Fibroblast of skin of back (primary cell): Measurements from ENCODE around the gene USP33.
"Not testable (repeated sequence)": the region's sequence is repeated elsewhere in the genome, so short reads cannot be mapped to it uniquely, and the experiment has no call there.

Experiments
- DNase-seq: peaks from one replicate; pipeline ENCODE4 v3.0.0-alpha.2; 2013

Gene USP33

DNA sequence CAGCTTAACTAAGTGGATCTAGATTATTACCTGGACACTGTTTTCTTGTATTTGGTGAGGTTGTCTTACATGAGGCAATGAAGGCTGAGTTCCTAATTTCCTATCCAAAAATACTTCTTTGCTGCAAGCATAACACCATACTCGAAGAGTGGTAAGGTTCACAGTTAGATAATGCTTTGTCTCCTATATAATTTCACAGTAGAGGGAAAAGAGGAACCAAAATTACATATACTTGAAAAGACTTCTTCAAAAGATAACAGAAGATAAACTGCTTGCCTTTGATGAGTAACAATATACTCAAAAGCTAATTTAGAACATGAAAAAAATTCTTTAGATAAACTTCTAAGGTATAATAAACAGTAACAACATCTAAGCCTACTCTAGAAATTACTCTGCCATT, 20.4 kb downstream of the USP33 start:
- DNase-seq = no peak

DNA sequence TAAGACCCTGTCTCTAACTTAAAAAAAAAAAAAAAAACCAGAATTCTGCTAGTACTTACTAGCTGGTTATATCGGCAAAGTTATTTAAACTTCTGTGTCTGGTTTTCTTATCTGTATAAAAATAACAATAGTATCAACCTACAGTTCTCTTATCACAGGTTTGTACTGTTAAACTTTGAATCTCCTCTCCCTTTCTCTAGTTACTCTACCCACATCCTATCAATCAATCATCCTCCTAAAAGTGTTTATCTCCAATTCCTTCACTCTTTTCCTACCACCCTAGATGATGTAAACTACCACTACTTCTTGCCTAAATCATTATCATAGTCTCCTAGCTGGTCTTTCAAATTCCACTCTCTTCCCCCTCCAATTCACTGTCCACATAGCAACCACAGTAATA, 27.6 kb downstream of the USP33 start:
- DNase-seq = no peak

DNA sequence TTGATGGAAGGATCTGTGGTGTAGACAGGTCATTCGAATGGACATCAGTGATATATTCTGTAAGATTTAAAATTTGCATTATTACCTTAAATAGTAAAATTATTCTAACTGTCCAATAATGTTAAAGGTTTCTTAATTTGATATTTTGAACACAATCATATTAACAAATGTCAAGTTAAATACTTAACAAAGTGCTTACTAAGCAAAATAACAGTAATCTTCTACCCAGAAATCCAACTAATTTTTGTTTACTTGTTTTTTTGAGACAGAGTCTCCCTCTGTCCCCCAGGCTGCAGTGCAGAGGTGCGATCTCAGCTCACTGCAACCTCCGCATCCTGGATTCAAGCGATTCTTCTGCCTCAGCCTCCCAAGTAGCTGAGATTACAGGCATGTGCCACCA, 33.9 kb downstream of the USP33 start:
- DNase-seq = no peak

DNA sequence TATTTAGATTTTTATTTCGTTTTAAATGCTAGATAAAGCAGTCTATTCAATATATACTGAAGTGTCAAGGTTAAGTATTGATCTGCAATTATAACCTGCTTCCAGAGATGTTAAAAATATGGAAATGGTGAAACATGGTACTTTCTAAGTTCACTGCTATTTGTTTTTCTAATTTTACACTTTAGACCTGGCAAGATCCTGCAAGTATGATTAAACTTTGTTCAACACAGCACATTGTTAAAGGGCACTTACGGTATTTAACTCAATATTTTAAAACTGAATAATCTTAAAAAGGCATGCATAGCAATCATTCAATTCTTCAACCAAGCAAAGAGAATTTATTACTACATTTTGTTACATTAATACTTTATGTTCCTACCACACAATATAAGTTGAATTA, 41.5 kb downstream of the USP33 start:
- DNase-seq = no peak

DNA sequence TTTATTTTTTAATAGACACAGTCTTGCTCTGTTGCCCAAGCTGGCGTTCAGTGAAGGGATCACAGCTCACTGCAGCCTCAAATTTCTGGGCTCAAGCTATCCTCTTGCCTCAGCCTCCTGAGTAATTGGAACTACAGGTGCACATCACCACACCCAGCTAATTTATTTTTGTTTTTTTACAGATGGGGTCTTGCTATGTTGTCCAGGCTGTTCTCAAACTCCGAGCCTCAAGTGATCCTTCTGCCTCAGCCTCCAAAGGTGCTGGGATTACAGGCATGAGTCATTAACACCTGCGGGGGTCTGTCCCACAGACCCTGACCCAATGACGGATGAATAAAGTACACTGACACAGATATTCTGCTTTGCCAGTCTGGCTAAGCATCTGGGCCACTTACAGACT, 43.6 kb downstream of the USP33 start:
- no peak for DNase-seq

DNA sequence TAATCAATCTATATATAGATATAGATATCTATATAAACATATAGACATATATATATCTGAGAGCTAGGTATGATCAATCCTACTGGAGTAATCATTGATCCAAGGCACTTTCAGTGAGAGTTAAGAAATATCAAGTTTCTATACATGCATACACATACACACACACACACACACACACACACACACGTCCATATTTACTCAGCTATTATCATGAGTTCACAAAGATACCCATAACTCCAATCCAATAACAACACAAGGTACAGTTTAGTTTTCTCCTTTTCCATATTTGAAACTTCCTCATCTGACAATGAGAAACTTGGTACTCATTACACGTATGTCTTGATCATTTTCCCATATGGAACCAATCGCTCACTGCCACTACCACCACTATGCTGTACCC, 49.9 kb downstream of the USP33 start:
- DNase-seq = no peak

DNA sequence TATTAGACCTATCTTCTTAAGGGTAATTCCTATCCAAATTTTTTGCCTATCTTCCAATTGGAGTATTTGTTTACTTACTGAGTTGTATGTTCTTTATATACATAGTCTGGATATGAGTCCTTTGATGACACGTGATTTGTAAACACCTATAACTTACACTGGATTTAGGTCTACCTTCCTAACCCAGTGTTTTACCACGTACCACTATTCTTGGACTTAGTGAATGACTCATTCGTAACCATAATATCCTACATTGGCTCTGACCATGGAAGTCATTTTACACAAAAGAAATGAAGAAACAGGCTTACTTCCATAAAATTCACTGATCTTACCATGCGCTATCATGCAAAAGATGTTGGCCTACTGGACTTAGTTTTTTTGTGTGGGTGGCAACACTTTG, 53.3 kb downstream of the USP33 start:
- DNase-seq = peak; percentile 12

DNA sequence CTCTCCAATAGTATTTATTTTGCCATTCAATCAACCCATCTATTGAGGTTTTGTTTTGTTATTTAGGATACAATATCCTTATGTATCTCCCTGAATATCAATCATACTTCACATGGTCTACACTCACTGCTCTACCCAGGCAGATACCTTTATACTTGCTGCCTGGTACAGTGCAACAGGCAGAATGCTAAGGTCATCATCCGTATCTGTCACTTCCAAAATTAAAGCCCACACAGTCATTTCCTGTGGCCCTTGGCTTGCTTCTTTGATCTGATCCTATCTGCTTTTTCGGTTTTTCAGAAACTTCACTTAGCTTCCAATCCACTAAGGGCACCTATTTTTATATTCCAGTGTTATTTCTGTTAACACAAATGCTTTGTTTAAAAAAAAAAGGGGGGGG, 54.9 kb downstream of the USP33 start:
- no peak for DNase-seq

DNA sequence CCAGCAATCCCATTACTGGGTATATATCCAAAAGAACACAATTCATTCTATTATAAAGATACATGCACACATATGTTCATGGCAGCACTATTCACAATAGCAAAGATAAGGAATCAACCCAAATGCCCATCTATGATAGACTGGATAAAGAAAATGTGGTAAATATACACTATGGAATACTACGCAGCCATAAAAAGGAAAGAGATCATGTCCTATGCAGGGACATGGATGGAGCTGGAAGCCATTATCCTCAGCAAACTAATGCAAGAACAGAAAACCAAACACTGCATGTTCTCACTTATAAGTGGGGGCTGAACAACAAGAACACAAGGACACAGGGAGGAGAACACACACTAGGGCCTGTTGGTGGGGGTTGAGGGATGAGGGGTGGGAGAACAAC, 60.0 kb downstream of the USP33 start:
- DNase-seq = not testable (repeated sequence)

DNA sequence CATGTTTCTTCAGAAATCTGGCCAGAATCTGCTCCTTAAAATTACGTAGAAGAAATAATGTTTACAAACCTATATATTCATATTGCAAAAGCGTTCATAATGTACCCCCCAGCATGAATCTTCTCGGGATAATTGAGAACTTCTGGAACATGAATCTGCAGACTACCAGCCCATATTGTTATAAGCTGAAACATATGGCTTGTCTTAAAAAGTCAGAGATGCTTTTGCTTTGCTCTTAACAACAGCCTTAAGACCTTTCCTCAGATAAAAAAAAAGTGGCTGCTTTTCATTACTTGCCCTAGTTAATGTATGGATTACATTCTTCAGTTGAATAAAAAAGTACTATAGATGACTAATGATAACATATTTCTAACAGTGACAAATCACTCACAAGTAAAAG, 62.2 kb downstream of the USP33 start:
- DNase-seq = no peak

DNA sequence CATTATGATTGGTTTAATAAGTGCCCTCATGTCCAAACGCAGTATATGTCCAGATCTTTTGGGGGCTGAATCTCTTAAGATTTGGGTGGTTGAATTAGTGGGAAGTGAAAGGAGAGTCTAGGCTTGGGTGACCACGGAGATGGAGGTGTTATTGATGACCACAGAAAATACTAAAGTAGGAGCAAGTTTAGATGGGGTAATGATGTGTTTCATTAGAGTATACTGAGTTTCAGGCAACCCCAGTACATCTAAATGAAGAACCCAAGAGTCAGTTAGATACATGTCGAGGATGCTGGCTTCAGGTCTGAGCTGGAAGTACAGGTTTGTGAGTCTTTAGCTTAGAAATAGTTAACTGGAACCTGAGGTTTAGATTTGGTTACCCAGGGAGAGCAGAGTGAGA, 70.7 kb downstream of the USP33 start:
- no peak for DNase-seq

DNA sequence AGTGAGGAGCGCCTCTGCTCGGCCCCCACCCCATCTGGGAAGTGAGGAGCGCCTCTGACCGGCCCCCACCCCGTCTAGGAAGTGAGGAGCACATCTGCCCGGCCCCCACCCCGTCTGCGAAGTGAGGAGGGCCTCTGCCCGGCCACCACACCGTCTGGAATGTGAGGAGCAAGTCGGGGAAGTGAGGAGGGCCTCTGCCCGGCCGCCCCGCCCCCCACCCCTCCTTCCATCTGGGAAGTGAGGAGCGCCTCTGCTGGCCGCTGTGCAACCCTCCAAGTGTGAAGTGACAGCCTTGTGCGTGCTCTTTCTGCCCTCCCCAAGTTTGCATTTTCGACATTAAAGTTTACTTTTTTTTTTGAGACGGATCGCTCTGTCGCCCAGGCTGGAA, 72.1 kb downstream of the USP33 start:
- peak; percentile 52 for DNase-seq

DNA sequence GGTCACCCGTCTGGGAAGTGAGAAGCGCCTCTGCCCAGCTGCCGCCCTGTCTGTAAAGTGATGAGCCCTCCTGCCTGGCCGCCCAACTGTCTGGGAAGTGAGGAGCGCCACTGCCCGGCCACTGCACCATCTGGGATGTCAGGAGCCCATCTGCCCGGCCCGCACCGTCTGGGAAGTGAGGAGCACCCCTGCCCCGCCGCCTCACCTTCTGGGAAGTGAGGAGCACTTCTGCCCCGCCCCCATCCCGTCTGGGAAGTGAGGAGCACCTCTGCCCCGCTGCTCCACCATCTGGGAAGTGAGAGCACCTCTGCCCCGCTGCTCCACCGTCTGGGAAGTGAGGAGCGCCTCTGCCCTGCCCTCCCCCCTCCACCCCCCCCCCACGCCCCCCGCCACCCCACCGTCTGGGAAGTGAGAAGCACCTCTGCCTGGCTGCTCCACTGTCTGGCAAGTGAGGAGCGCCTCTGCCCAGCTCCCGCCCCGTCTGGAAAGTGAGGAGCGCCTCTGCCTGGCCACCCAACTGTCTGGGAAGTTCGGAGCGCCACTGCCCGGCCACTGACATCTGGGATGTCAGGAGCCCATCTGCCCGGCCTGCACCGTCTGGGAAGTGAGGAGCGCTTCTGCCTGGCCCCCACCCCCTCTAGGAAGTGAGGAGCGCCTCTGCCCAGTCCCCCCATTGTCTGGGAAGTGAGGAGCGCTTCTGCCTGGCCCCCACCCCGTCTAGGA, 72.7 kb downstream of the USP33 start:
- DNase-seq = no peak

DNA sequence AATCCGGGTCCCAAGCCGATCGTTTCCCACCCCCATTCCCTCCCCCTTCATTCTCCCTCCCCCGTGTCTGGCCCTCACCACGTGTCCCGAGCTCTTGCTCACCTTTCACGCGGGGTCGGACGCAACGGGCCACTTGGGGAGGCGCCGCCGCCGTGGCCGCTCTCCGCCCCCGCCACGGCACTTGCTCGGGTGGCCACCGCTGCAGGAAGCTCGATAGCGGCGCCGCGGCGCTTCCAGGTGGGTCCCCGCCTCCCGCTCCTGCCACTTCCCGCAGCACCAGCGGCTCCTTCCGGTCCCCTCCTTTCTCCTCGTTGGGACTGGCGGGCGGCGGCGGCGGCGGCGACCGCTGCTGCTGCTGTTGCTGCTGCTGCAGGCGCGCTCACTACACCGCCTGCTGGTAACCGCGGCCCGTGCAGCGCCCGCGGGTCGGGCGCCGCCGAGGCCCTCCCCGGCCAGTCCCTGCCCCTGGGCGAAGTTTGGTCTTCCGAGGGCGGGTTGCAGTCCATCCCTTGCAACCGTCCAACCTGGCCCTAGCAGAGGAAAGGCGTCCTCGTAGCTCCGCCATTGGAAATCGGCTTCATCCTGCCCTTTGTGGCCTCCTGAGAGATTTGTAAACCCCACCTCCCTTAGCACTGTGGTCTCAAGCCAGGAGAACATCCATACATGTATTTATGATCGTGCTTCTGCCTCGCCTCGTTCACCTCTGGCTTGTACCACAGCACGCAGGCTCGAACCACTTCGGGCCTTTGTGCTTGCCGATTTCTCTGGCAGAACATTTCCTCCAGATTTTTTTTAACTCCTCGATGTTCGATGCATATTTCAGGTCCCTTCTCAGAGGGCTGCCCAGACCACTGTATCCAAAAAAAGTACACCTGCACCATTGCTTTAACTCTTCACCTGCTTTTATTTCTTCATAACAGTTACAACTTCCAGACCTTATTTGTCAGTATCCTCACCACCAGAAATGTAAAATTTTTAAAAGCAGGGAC, 76.2 kb downstream of the USP33 start:
- peak; percentile 93 for DNase-seq

DNA sequence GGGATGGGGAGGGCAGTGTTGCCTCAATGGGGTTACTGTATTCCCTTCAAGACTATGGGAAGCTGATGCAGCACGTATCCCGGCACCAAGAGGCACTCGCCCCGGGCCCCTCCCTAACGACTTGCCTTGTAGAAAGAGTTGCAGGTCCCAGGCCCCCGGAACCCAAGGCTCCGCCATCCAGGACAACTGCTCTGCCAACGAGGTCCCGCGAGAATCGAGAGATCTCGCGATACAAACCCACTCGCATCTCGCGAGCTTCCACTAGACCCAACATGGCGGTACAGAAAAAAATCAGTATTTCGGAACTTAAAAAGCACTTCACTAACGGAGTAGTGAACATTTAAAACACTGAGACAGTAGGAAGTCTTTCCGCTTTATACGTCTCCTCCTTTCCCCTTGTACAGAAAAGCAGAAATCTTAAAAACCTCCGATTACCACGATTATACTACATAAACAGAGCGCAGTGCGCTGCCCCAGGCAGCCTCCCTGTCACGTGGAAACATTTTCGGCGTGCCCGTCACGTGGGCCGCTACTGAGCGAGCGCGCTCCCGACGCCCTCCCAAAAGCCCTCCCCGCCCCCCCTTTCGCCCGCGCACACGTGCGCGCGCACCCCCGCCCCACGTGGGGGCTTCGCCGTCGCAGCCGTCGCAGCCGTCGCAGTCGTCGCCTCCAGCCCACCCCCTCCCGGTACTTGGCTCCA, 77.0 kb downstream of the USP33 start, which contains the start of gene ZZZ3:
Gene ZZZ3 (minus strand): TSS at position 199 of the 700 bp plus-strand sequence. CDS start 49,304 bp downstream, outside the sequence.
- DNase-seq = peak; percentile 92

DNA sequence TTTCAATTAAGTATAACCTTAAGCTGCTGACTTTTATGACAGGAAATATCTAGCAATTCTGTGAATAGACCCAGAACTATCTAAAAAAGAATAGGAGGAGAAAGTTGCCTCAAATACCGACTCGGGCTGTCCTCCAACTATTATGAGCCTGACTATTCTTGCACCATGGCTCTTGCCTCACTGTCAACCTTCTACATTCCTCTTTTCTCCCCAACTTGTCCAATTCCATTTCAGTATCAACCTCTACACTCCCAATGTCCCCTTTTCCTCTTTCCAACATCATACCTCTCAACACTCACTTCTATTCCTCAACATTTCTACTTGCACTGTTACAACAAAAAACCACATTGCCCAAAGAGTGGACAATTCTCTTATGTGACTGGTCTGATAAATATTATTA, 79.5 kb downstream of the USP33 start:
- no peak for DNase-seq

DNA sequence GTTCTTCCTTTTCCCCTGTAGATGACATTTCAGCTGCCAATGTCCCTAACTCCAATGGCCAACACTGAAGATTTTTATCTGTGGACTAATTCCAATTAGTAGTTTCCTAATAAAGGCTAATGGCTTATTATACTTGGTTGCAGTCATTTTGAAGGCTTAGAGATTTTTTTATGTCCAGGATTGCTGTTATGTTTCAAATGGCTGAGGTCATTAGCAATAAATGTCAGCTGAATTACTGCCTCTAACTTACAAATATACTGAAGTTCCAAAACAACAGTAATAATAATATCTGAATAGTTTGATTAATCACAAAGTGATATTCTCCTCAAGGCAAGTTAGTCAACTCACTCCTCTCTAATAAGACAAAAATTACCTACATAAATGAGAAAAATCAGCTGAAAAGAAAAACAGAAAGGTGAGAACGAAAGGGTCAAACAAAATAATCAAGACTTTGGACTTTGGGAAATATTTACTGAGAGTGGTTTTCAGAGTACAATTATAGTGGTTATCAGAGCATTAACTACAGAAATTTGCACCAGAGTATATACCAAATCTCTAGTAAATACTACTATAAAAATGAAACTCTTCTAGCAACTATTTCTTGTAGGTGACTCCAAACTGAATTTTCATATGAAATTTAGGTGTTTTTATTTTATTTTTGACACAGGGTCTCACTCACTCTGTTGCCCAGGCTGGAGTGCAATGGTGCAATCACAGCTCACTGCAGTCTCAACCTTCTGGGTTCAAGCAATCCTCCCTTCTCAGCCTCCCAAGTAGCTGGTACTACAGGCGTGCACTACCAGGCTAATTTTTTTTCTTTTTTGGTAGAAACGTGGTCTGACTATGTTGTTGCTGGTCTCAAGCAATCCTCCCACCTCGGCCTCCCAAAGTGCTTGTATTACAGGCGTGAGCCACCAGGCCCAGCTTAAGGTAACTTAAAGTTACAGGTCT, 80.7 kb downstream of the USP33 start:
- DNase-seq = no peak

DNA sequence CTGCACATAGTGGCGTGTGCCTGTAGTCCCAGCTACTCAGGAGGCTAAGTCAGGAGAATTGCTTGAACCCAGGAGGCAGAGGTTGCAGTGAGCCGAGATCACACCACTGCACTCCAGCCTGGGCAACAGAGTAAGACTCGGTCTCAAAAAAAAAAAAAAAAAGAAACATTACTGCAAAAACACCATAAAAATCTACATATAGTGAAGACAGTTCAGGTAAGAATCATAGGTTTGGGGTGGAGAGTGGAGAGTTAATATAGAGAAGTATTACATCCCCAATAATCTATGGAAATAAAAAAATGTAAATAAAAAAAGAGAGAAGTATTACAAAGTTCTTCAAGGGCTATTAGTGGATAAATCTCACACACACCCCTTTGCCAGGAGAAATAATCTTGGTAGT, 84.8 kb downstream of the USP33 start:
- not testable (repeated sequence) for DNase-seq

DNA sequence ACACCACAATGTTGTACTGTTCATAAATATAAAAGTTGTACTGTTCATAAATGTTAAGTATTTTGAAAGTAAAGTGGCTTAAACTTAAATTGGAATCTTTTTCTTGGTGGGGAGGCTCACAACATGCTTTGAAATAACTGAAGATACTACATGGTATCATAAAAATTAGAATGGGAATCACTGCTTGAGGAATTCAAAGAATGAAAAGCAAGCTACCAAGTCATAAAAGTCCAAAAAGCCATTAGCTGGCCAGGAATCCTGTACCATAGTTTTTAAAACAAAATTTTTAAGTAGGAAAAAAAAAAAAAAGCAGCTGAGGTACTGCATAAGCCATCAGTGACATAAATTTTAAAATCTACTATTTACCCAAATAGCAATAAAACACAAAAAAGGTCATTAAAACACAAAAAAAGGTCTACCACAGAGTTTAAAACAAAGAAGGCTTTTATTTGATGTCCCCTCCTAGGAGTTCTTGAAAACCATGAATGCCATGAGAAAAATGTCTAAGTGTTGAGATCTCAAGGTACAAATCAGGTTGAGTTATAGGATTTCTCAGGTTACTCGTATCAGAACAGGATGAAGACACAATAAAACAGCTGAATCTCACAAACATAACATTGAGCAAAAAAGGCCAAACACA, 85.8 kb downstream of the USP33 start:
- DNase-seq = peak; percentile 42

DNA sequence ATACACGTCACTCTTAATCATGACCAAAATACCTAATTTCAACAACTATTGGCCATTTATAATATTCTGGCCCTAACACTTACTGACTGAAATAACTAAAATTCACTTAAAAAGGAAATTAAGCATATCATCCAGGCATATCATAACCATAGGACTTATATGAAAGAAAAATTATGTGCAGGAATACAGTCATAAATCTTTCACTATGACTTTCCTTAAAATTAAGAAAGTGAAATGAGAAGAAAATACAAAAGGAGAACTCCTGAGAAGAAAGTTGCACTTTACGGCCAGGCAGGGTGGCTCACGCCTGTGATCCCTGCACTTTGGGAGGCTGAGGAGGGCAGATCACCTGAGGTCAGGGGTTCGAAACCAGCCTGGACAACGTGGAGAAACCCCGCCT, 86.6 kb downstream of the USP33 start:
- DNase-seq = no peak

DNA sequence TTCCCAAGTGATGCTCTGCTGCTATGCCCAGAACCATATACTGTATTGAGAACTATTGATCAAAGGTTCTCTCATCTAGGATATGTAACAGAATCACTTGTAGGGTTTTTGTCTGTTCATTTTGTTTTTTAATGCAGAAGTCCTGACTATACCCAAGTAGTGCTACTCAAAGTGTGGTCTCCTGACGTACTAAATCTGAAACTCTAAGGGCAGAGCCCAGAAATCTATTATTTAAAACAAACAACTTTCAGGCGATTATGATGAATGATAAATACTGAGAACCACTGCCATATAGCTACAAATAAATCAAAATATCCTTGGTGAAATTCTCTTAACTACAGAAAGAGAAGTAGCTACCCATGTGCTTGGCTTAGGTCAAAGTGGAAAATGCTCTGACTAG, 87.3 kb downstream of the USP33 start:
- no peak for DNase-seq
